Coronary artery (tissue), 2 donors: ENCODE data around the gene HOXB6.

Source experiments
- DNase-seq: peaks from one replicate; pipeline ENCODE4 v3.0.0-alpha.2; 2017; ENCODE audit warnings: low spot score
- H3K27ac ChIP-seq, 2 donors: fragments of 200-600 bp; sonication (generic); one replicate each; pipeline ENCODE4 v1.5.1; 2016 to 2019
- H3K4me3 ChIP-seq: fragments of 200-600 bp; sonication (generic); 2 replicates; pipeline ENCODE4 v1.5.1; 2016; ENCODE audit warnings: mild to moderate bottlenecking, moderate library complexity
- CTCF ChIP-seq: fragments of 200-600 bp; sonication (generic); IDR thresholded peaks from one replicate; pipeline ENCODE4 v1.5.1; 2019; ENCODE audit warnings: antibody characterized with exemption

Gene HOXB6

GRCh38 chr17:48575066-48575582 lies 29.7 kb downstream of the HOXB6 start:
- H3K4me3 ChIP-seq: no peak overlapping the region
- no peak for DNase-seq
- no peak for TF ChIP-seq CTCF
- H3K27ac ChIP-seq: peak overlapping the region in 1 of 2 donors; percentile 36

GRCh38 chr17:48574505-48575065 lies 30.2 kb downstream of the HOXB6 start:
- no peak for TF ChIP-seq CTCF
- peak overlapping the region in 1 of 2 donors; percentile 36 for H3K27ac ChIP-seq
- DNase-seq: no peak
- H3K4me3 ChIP-seq: no peak overlapping the region

- no peak for TF ChIP-seq CTCF
- H3K27ac ChIP-seq: peak overlapping the region in 1 of 2 donors; percentile 57
- no peak overlapping the region for H3K4me3 ChIP-seq
- no peak for DNase-seq
Measured at GRCh38 chr17:48571826-48572417, 32.9 kb downstream of the HOXB6 start.

- H3K4me3 ChIP-seq: peak overlapping the region; percentile 9
- no peak for DNase-seq
Measured at GRCh38 chr17:48571024-48571818, 33.6 kb downstream of the HOXB6 start.

GRCh38 chr17:48570325-48571023 lies 34.3 kb downstream of the HOXB6 start:
- H3K27ac ChIP-seq: peak overlapping the region in 1 of 2 donors; percentile 57
- no peak for TF ChIP-seq CTCF
- H3K4me3 ChIP-seq: peak overlapping the region; percentile 9
- no peak for DNase-seq

More at GRCh38 chr17:48571024-48571818, 33.6 kb downstream of the HOXB6 start:
- peak overlapping the region in 1 of 2 donors; percentile 57 for H3K27ac ChIP-seq
- TF ChIP-seq CTCF: no peak

- Histone ChIP-seq H3K27ac (peak overlapping the region in 1 of 2 donors; percentile 57), H3K4me3 (no peak overlapping the region)
- no peak for DNase-seq
- TF ChIP-seq CTCF: no peak
Measured at GRCh38 chr17:48569674-48570324, 35.0 kb downstream of the HOXB6 start.
